K562 (cell line): Measurements from ENCODE around the gene EVI5. TPM values are rescaled to one million over a fixed set of nuclear protein-coding genes. Genes with fewer than 3 reads are reported as not detected.

ENCODE experiments used
- ATAC-seq: fragments of 200-7000 bp; cut with Tn5 transposase; 3 replicates; pipeline ENCODE4 v1.9.1; 2020; ENCODE audit warnings: moderate library complexity
- BruUV-seq: library from RNA; stranded (reverse); fragments of 400-500 nt; replicated peaks from 2 replicates; lab custom pipeline; 2021; lab: Mats Ljungman, UMichigan
- CTCF ChIA-PET: fragments of 300-600 bp; formaldehyde crosslinking; extraction: SDS; loops from one replicate; lab custom pipeline; 2021; ENCODE audit warnings: low intra/inter-chr PET ratio; lab: Yijun Ruan, JAX
- POLR2A ChIA-PET: fragments of 300-600, 350-650 bp; sonication (Branson Sonifier 250); formaldehyde crosslinking; extraction: SDS; loops from one replicate; lab custom pipeline; 2021; ENCODE audit warnings: antibody characterized with exemption, inconsistent platforms; lab: Yijun Ruan, JAX
- DNase-seq, 4 experiments: peaks; one replicate each; pipeline versions ENCODE4 v3.0.0 to v3.0.0-alpha.2; 2011 to 2018; ENCODE audit warnings: low spot score in 3 of 4, mixed read lengths in 3 of 4; ENCODE audit errors: extremely low read depth in 1 of 4
- FAIRE-seq: peaks from 2 replicates; lab custom pipeline; 2011; peaks lifted over from hg19 to GRCh38; lab: Jason Lieb, UNC
- H2AFZ ChIP-seq: 2 replicates; pipeline ENCODE4 v1.6.0; 2011; ENCODE audit warnings: low read depth, low read length, control low read depth, inconsistent platforms
- H3K27ac ChIP-seq: fragments of 200-600 bp; 3 replicates; pipeline ENCODE4 v1.8.0; 2011; ENCODE audit warnings: low read depth, mild to moderate bottlenecking, control low read depth, inconsistent platforms, low read length, moderate library complexity, mixed read lengths; ENCODE audit errors: extremely low read depth
- H3K27me3 ChIP-seq, 2 experiments: fragments of 300-600 bp in 1 of 2; 2 replicates in 1 of 2; 3 replicates in 1 of 2; pipeline versions ENCODE4 v1.6.0 to v1.8.0; 2011; ENCODE audit warnings: inconsistent platforms in 2 of 2, low read length in 2 of 2, mild to moderate bottlenecking in 1 of 2, mixed read lengths in 1 of 2, moderate library complexity in 1 of 2; ENCODE audit not compliant: control insufficient read depth in 2 of 2, insufficient read depth in 2 of 2
- H3K36me3 ChIP-seq: fragments of 300-600 bp; 3 replicates; pipeline ENCODE4 v1.8.0; 2011; ENCODE audit warnings: mild to moderate bottlenecking, low read length, inconsistent platforms; ENCODE audit not compliant: control insufficient read depth, insufficient read depth
- H3K4me1 ChIP-seq, 2 experiments: fragments of 200-600 bp in 1 of 2; replicated peaks in 1 of 2; 2 replicates in 1 of 2; 3 replicates in 1 of 2; pipeline versions ENCODE4 v1.5.1 to v1.8.0; 2011; ENCODE audit warnings: inconsistent platforms in 2 of 2, low read length in 2 of 2, mild to moderate bottlenecking in 1 of 2, mixed read lengths in 1 of 2, moderate library complexity in 1 of 2; ENCODE audit not compliant: control insufficient read depth in 2 of 2, insufficient read depth in 2 of 2
- H3K4me2 ChIP-seq: 2 replicates; pipeline ENCODE4 v1.6.1; 2011; ENCODE audit warnings: low read length, control low read depth, inconsistent platforms, mixed read lengths; ENCODE audit not compliant: insufficient read depth
- H3K4me3 ChIP-seq: fragments of 200-600 bp; sonication (generic), shearing (Covaris generic); 2 replicates; pipeline ENCODE4 v1.5.1; 2016; ENCODE audit warnings: control low read depth, inconsistent platforms
- H3K79me2 ChIP-seq: fragments of 200-600 bp; 3 replicates; pipeline ENCODE4 v1.8.0; 2011; ENCODE audit warnings: low read length, inconsistent platforms; ENCODE audit not compliant: control insufficient read depth, insufficient read depth
- H3K9ac ChIP-seq, 2 experiments: 2 replicates each; pipeline versions ENCODE4 v1.6.0 to v1.6.1; 2011; ENCODE audit warnings: low read depth in 2 of 2, low read length in 2 of 2, control low read depth in 1 of 2, inconsistent platforms in 1 of 2, mild to moderate bottlenecking in 1 of 2, mixed read lengths in 1 of 2; ENCODE audit not compliant: insufficient read depth in 1 of 2
- H3K9me1 ChIP-seq: one replicate; pipeline ENCODE4 v1.6.0; 2011; ENCODE audit warnings: inconsistent platforms, mild to moderate bottlenecking, low read length, moderate library complexity; ENCODE audit not compliant: control insufficient read depth, insufficient read depth
- H3K9me3 ChIP-seq: replicated peaks from 2 replicates; pipeline ENCODE4 v1.5.1; 2011; ENCODE audit warnings: low read depth, low read length, inconsistent platforms; ENCODE audit not compliant: control insufficient read depth, insufficient read depth
- H4K20me1 ChIP-seq: replicated peaks from 2 replicates; pipeline ENCODE4 v1.6.1; 2011; ENCODE audit warnings: low read length, inconsistent platforms, mixed read lengths; ENCODE audit not compliant: control insufficient read depth, insufficient read depth
- ARID1B ChIP-seq: fragments of 450-650 bp; IDR thresholded peaks from 2 replicates; pipeline ENCODE4 v1.6.1; 2016; ENCODE audit warnings: antibody characterized with exemption, mild to moderate bottlenecking, inconsistent platforms
- FOXK2 ChIP-seq, 2 experiments: fragments of 450-650 bp; IDR thresholded peaks in 1 of 2; conservative IDR thresholded peaks in 1 of 2; 2 replicates each; pipeline ENCODE4 v1.6.1; 2016; ENCODE audit warnings: low read depth in 2 of 2, mild to moderate bottlenecking in 1 of 2
- RAD21 ChIP-seq, 2 experiments: fragments of 250-450 bp in 1 of 2; fragments of 450-650 bp in 1 of 2; sonication (Bioruptor Pico) in 1 of 2; formaldehyde crosslinking in 1 of 2; IDR thresholded peaks in 1 of 2; conservative IDR thresholded peaks in 1 of 2; 2 replicates each; pipeline versions ENCODE4 v1.4.0 to v1.8.0; 2020 to 2022; ENCODE audit warnings: mild to moderate bottlenecking in 2 of 2, moderate library complexity in 1 of 2
- RFX5 ChIP-seq: IDR thresholded peaks from 2 replicates; pipeline ENCODE4 v1.6.1; 2011; ENCODE audit warnings: low read depth, mild to moderate bottlenecking, improper control_type of control experiment, low read length
- SAFB ChIP-seq: fragments of 200-400 bp; formaldehyde crosslinking; IDR thresholded peaks from 2 replicates; pipeline ENCODE4 v1.6.1; 2017; ENCODE audit warnings: low read depth, low read length, borderline replicate concordance
- USF1 ChIP-seq: sonication (generic); formaldehyde crosslinking; IDR thresholded peaks from 2 replicates; pipeline ENCODE4 v1.9.0; 2022; ENCODE audit warnings: mild to moderate bottlenecking, missing genetic modification reagents
- WGBS: fragments of 100-300 bp; shearing (Covaris generic); methylation state at CpG from one replicate; pipeline ENCODE4 v1.1.6; 2016; ENCODE audit warnings: low coverage, mixed read lengths; ENCODE audit not compliant: insufficient coverage; ENCODE audit errors: missing lambda C conversion rate; 5-methylcytosine and 5-hydroxymethylcytosine counted together
- in situ Hi-C: fragments of 300-500 bp; cut with MboI; formaldehyde crosslinking; loops from 4 replicates; pipeline ENCODE4 v1.15.0; 2018; ENCODE audit warnings: inconsistent platforms, mixed read lengths
- intact Hi-C: fragments of 100-400 bp; cut with micrococcal nuclease; formaldehyde crosslinking; loops from 2 replicates; pipeline ENCODE4 v1.14.2; 2022
- polyA plus RNA-seq, 8 experiments: library from polyadenylated mRNA; depleted of rRNA in 4 of 8; stranded (reverse) in 5 of 8; unstranded in 3 of 8; fragments of >200 nt; fragmentation: Nextera tagmentation in 2 of 8; fragmentation: Illumina TruSeq in 1 of 8; extraction: Ambion mirVana in 2 of 8; extraction: Trizol in 1 of 8; gene quantifications; 2 replicates each; pipeline versions ENCODE4 v1.2.1 to v1.2.3, GENCODE V29; 2011 to 2014; ENCODE audit warnings: inconsistent platforms in 1 of 8, missing spikeins in 1 of 8
- total RNA-seq, 7 experiments: library from RNA; depleted of rRNA in 6 of 7; stranded (reverse); fragments of >200 nt in 6 of 7; fragmentation: Illumina TruSeq in 2 of 7; extraction: Trizol in 2 of 7; gene quantifications; 2 replicates each; pipeline versions ENCODE4 v1.2.1 to v1.2.3, GENCODE V29; 2011 to 2021; ENCODE audit warnings: low replicate concordance in 1 of 7
- TF ChIP-seq, protein P1 (sequence below): fragments of 250-450 bp; sonication (Bioruptor Pico); IDR thresholded peaks from 2 replicates; pipeline ENCODE4 v1.4.0; 2020; ENCODE audit warnings: mild to moderate bottlenecking
- TF ChIP-seq, protein P2 (sequence below), 3 experiments: IDR thresholded peaks in 2 of 3; conservative IDR thresholded peaks in 1 of 3; 2 replicates each; pipeline ENCODE4 v1.5.1; 2011 to 2012; ENCODE audit warnings: low read length in 3 of 3, mild to moderate bottlenecking in 3 of 3, control low read depth in 2 of 3, improper control_type of control experiment in 1 of 3, inconsistent platforms in 1 of 3, low read depth in 1 of 3, mixed read lengths in 1 of 3, moderate library complexity in 1 of 3; ENCODE audit not compliant: insufficient read depth in 2 of 3
- TF ChIP-seq, protein P3 (sequence below): sonication (generic); formaldehyde crosslinking; IDR thresholded peaks from 2 replicates; pipeline ENCODE4 v1.8.0; 2023; ENCODE audit warnings: missing genetic modification reagents, mild to moderate bottlenecking, borderline replicate concordance

EVI5 gene
- total and polyA plus RNA-seq, 9 of the 15 experiments (the other 6 are each of a cell fraction or from before 2014, with no cell fraction given), result 1.7 to 50.1 (median 13.7) TPM

- no TSS peak for BruUV-seq
- Histone ChIP-seq H3K36me3 (no peaks in the 10 kb centered on the region), H2AFZ (peak overlapping the region; percentile 75), H3K9me1 (no peaks in the 10 kb centered on the region), H3K79me2 (no peaks in the 10 kb centered on the region), H3K4me2 (no peak overlapping the region), H3K27ac (no peak overlapping the region), H3K9me3 (no peaks in the 10 kb centered on the region), H3K9ac (no peak overlapping the region), H4K20me1 (no peaks in the 10 kb centered on the region), H3K4me1 (no peaks in the 10 kb centered on the region), H3K4me3 (no peak overlapping the region), H3K27me3 (no peaks in the 10 kb centered on the region)
- ChIA-PET CTCF (interaction anchor here (0.6 to 1.4 kb wide), 2 partner anchors 32 to 69 kb away, joined by 3 to 7 read pairs; no protein-coding TSS in a partner anchor), POLR2A (interaction anchor here (0.7 to 1.6 kb wide), 10 partner anchors 10 to 45 kb away, joined by 3 to 20 read pairs (median 4); partner anchors contain the start of gene RPL5)
- in situ Hi-C loops (no loop called here), intact Hi-C loops (loop anchor here (1.0 to 10.0 kb wide), 2 partner anchors 69 to 193 kb away; no protein-coding TSS in a partner anchor)
- peak; percentile 96 for FAIRE-seq
- 67% methylated on average over 3 of the region's 3 CpGs for WGBS
- peak; percentile 42 to 57 (median 53) for DNase-seq
- ATAC-seq, result peak; percentile 81
- TF ChIP-seq RAD21 (CRISPR knock-in tag; conservative IDR thresholded peaks at IDR 0.05 in 1 of 2, IDR thresholded peaks at IDR 0.05 in 1 of 2), result peak; percentile 61 to 83
- no peak for TF ChIP-seq SAFB
- TF ChIP-seq USF1 (CRISPR knock-in tag), result no peak
- TF ChIP-seq, protein P1, sequence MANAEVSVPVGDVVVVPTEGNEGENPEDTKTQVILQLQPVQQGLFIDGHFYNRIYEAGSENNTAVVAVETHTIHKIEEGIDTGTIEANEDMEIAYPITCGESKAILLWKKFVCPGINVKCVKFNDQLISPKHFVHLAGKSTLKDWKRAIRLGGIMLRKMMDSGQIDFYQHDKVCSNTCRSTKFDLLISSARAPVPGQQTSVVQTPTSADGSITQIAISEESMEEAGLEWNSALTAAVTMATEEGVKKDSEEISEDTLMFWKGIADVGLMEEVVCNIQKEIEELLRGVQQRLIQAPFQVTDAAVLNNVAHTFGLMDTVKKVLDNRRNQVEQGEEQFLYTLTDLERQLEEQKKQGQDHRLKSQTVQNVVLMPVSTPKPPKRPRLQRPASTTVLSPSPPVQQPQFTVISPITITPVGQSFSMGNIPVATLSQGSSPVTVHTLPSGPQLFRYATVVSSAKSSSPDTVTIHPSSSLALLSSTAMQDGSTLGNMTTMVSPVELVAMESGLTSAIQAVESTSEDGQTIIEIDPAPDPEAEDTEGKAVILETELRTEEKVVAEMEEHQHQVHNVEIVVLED (CRISPR knock-in tag), result no peak
- peak in 1 of 2 experiments; percentile 20; a peak in 1 of 4 replicates for TF ChIP-seq FOXK2 (conservative IDR thresholded peaks at IDR 0.05 in 1 of 2, IDR thresholded peaks at IDR 0.05 in 1 of 2; ENCODE audit: low read depth in 2 of 2)
- 0 out of 2 replicates have a peak, but pooled peaks have one; percentile 15 for TF ChIP-seq ARID1B
- no peak for TF ChIP-seq RFX5
- TF ChIP-seq, protein P2, sequence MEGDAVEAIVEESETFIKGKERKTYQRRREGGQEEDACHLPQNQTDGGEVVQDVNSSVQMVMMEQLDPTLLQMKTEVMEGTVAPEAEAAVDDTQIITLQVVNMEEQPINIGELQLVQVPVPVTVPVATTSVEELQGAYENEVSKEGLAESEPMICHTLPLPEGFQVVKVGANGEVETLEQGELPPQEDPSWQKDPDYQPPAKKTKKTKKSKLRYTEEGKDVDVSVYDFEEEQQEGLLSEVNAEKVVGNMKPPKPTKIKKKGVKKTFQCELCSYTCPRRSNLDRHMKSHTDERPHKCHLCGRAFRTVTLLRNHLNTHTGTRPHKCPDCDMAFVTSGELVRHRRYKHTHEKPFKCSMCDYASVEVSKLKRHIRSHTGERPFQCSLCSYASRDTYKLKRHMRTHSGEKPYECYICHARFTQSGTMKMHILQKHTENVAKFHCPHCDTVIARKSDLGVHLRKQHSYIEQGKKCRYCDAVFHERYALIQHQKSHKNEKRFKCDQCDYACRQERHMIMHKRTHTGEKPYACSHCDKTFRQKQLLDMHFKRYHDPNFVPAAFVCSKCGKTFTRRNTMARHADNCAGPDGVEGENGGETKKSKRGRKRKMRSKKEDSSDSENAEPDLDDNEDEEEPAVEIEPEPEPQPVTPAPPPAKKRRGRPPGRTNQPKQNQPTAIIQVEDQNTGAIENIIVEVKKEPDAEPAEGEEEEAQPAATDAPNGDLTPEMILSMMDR (IDR thresholded peaks at IDR 0.05 in 2 of 3, conservative IDR thresholded peaks at IDR 0.05 in 1 of 3; ENCODE audit: insufficient read depth in 2 of 3, low read depth in 1 of 3, low read length in 3 of 3), result peak; percentile 70 to 80 (median 71)
- TF ChIP-seq, protein P3, sequence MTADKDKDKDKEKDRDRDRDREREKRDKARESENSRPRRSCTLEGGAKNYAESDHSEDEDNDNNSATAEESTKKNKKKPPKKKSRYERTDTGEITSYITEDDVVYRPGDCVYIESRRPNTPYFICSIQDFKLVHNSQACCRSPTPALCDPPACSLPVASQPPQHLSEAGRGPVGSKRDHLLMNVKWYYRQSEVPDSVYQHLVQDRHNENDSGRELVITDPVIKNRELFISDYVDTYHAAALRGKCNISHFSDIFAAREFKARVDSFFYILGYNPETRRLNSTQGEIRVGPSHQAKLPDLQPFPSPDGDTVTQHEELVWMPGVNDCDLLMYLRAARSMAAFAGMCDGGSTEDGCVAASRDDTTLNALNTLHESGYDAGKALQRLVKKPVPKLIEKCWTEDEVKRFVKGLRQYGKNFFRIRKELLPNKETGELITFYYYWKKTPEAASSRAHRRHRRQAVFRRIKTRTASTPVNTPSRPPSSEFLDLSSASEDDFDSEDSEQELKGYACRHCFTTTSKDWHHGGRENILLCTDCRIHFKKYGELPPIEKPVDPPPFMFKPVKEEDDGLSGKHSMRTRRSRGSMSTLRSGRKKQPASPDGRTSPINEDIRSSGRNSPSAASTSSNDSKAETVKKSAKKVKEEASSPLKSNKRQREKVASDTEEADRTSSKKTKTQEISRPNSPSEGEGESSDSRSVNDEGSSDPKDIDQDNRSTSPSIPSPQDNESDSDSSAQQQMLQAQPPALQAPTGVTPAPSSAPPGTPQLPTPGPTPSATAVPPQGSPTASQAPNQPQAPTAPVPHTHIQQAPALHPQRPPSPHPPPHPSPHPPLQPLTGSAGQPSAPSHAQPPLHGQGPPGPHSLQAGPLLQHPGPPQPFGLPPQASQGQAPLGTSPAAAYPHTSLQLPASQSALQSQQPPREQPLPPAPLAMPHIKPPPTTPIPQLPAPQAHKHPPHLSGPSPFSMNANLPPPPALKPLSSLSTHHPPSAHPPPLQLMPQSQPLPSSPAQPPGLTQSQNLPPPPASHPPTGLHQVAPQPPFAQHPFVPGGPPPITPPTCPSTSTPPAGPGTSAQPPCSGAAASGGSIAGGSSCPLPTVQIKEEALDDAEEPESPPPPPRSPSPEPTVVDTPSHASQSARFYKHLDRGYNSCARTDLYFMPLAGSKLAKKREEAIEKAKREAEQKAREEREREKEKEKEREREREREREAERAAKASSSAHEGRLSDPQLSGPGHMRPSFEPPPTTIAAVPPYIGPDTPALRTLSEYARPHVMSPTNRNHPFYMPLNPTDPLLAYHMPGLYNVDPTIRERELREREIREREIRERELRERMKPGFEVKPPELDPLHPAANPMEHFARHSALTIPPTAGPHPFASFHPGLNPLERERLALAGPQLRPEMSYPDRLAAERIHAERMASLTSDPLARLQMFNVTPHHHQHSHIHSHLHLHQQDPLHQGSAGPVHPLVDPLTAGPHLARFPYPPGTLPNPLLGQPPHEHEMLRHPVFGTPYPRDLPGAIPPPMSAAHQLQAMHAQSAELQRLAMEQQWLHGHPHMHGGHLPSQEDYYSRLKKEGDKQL, result no peak
Measured at GRCh38 chr1:92817986-92818764, 33.3 kb upstream of the EVI5 start.
